ENCODE results near the gene TOX2.

DNA sequence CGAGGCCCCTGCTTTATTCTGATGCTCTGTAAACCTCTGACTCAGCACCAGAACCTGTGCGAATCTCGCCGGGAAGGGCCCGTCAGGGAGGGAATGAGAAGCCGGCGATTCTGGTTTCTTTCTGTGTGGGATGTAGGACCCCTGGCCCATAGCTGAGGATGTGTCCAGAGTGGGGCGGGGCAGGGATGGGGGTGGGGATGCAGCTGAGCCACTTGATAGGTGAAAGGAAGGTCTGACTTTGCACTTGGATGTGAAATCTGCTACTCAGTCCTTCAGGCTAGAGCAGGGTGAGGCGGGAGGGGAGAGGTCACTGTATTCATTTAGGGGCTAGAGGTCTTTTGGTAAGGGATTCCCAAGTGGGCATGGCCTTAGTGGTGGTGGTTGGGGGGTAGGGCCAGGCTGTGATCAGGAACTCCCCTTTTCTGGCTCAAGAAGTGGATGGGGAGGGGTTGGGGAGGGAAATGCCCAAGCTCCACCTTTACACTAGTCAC, 2.3 kb downstream of the TOX2 start:
- TF ChIP-seq SPI1 (IDR thresholded peaks at IDR 0.05; ENCODE audit: low read depth, low read length) = no peak
- TF ChIP-seq TAF1 (IDR thresholded peaks at IDR 0.05; ENCODE audit: low read depth, low read length) = no peak
- peak; percentile 24; the same call in 1 of the 2 replicates for TF ChIP-seq POLR2AphosphoS5 (IDR thresholded peaks at IDR 0.05; ENCODE audit: low read depth, low read length)
- TF ChIP-seq POLR2A (IDR thresholded peaks at IDR 0.05; ENCODE audit: low read depth, low read length) = no peak
- no peak; the same call in 1 of the 2 replicates for TF ChIP-seq POU2F2 (IDR thresholded peaks at IDR 0.05; ENCODE audit: low read depth, low read length)

Data from GM12891 (cell line).